ENCODE measurements around the gene RAB14.

Gene RAB14

GRCh38 chr9:121199921-121200320, 1.7 kb downstream of the RAB14 start:
- peak overlapping the region; percentile 82 for H3K9ac ChIP-seq (ENCODE audit: low read depth, low read length)
- H3K9me3 ChIP-seq (ENCODE audit: insufficient read depth, low read depth, low read length) = no peaks in the 10 kb centered on the region
- H3K36me3 ChIP-seq (ENCODE audit: insufficient read depth, low read depth, low read length) = no peaks in the 10 kb centered on the region
- peaks cover 18% of the 10 kb centered on the region for H3K4me1 ChIP-seq (ENCODE audit: insufficient read depth, low read length)
- H3K27me3 ChIP-seq (ENCODE audit: insufficient read depth, low read length) = peaks cover 4% of the 10 kb centered on the region; the same call in 1 of the 2 replicates
- peak overlapping the region; percentile 70 for H3K4me3 ChIP-seq (ENCODE audit: low read length)
- H3K27ac ChIP-seq (ENCODE audit: low read length) = no peak overlapping the region

GRCh38 chr9:121198512-121199042, 3.1 kb downstream of the RAB14 start:
- H3K27me3 ChIP-seq (ENCODE audit: insufficient read depth, low read length) = no peaks in the 10 kb centered on the region
- no peak overlapping the region for H3K4me3 ChIP-seq (ENCODE audit: low read length)
- H3K4me1 ChIP-seq (ENCODE audit: insufficient read depth, low read length) = peaks cover 21% of the 10 kb centered on the region
- H3K27ac ChIP-seq (ENCODE audit: low read length) = no peak overlapping the region
- H3K36me3 ChIP-seq (ENCODE audit: insufficient read depth, low read depth, low read length) = no peaks in the 10 kb centered on the region
- no peak overlapping the region for H3K9ac ChIP-seq (ENCODE audit: low read depth, low read length)
- H3K9me3 ChIP-seq (ENCODE audit: insufficient read depth, low read depth, low read length) = no peaks in the 10 kb centered on the region

DNA sequence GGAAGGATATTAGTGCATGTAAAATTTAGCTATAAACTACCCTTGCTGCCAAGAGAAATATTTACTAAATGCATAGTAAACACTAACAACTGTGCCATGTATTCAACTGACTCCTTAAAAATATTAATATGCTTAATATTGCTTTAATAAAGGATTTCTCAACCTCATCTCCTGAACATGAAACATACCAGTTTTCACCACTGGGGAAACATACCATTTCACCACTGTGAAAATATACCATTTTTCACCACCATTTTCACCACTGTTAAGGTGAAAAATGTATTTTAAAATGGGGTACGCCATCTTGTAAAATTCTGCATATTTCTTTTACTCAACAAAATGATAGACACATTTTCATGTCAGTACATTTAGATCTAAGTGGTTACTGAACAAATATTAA, 4.5 kb downstream of the RAB14 start:
- H3K9me3 ChIP-seq (ENCODE audit: insufficient read depth, low read depth, low read length) = no peaks in the 10 kb centered on the region
- H3K9ac ChIP-seq (ENCODE audit: low read depth, low read length) = no peak overlapping the region
- no peak overlapping the region for H3K27ac ChIP-seq (ENCODE audit: low read length)
- no peaks in the 10 kb centered on the region for H3K27me3 ChIP-seq (ENCODE audit: insufficient read depth, low read length)
- H3K36me3 ChIP-seq (ENCODE audit: insufficient read depth, low read depth, low read length) = no peaks in the 10 kb centered on the region
- H3K4me3 ChIP-seq (ENCODE audit: low read length) = no peak overlapping the region
- peaks cover 18% of the 10 kb centered on the region for H3K4me1 ChIP-seq (ENCODE audit: insufficient read depth, low read length)

DNA sequence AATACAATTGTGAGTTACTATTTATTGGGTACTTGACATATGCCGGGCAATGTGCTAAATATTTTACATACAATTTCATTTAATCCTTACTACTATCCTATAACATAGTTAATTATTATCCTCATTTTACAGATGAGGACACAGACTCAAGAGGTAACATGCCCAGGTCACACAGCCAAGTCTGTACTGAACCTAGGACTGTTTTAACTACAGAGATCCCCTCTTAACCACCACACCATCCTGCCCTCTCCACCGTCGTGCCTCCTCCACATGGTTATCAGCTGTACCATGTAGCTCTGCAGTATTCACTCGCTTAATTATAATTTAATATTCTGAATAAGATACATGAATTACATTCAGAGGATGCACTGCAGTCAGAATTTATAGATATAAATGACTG, 5.3 kb downstream of the RAB14 start:
- Histone ChIP-seq H3K9me3 (ENCODE audit: insufficient read depth, low read depth, low read length) (no peaks in the 10 kb centered on the region), H3K9ac (ENCODE audit: low read depth, low read length) (no peak overlapping the region), H3K27ac (ENCODE audit: low read length) (no peak overlapping the region), H3K4me1 (ENCODE audit: insufficient read depth, low read length) (peaks cover 17% of the 10 kb centered on the region; the same call in 1 of the 2 replicates), H3K4me3 (ENCODE audit: low read length) (no peak overlapping the region), H3K36me3 (ENCODE audit: insufficient read depth, low read depth, low read length) (no peaks in the 10 kb centered on the region), H3K27me3 (ENCODE audit: insufficient read depth, low read length) (no peaks in the 10 kb centered on the region)

DNA sequence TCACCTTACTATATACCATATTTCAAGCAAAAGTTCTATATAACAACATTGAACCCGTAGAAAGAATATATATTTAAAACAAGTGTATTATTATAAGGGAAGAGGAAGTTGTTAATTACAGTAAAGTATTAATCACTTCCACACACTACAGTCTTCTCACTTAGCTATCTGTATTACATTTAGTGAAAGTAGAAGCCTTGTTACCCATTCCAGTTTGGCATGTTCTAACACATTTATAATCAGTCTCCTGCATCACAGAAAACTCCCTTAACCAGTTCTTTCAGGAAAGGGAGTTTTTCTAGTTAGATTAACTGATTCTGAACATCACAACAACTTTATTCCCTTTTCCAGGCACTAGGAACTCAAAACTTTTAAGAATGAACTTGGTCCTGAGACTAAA, 6.9 kb downstream of the RAB14 start:
- H3K36me3 ChIP-seq (ENCODE audit: insufficient read depth, low read depth, low read length) = no peaks in the 10 kb centered on the region

GRCh38 chr9:121192959-121193640, 8.6 kb downstream of the RAB14 start:
- Histone ChIP-seq H3K9me3 (ENCODE audit: insufficient read depth, low read depth, low read length) (no peaks in the 10 kb centered on the region), H3K27ac (ENCODE audit: low read length) (no peak overlapping the region), H3K9ac (ENCODE audit: low read depth, low read length) (no peak overlapping the region), H3K36me3 (ENCODE audit: insufficient read depth, low read depth, low read length) (peaks cover 5% of the 10 kb centered on the region), H3K4me1 (ENCODE audit: insufficient read depth, low read length) (peaks cover 6% of the 10 kb centered on the region; the same call in 1 of the 2 replicates), H3K4me3 (ENCODE audit: low read length) (no peak overlapping the region), H3K27me3 (ENCODE audit: insufficient read depth, low read length) (no peaks in the 10 kb centered on the region)

More for the DNA sequence above, 6.9 kb downstream of the RAB14 start:
- Histone ChIP-seq H3K27ac (ENCODE audit: low read length) (no peak overlapping the region), H3K4me3 (ENCODE audit: low read length) (no peak overlapping the region), H3K9me3 (ENCODE audit: insufficient read depth, low read depth, low read length) (no peaks in the 10 kb centered on the region), H3K9ac (ENCODE audit: low read depth, low read length) (no peak overlapping the region), H3K27me3 (ENCODE audit: insufficient read depth, low read length) (no peaks in the 10 kb centered on the region), H3K4me1 (ENCODE audit: insufficient read depth, low read length) (peaks cover 9% of the 10 kb centered on the region; the same call in 1 of the 2 replicates)

GRCh38 chr9:121192518-121192917, 9.2 kb downstream of the RAB14 start:
- H3K9ac ChIP-seq (ENCODE audit: low read depth, low read length) = no peak overlapping the region
- H3K4me3 ChIP-seq (ENCODE audit: low read length) = no peak overlapping the region
- peaks cover 5% of the 10 kb centered on the region for H3K36me3 ChIP-seq (ENCODE audit: insufficient read depth, low read depth, low read length)
- no peak overlapping the region for H3K27ac ChIP-seq (ENCODE audit: low read length)
- no peaks in the 10 kb centered on the region for H3K9me3 ChIP-seq (ENCODE audit: insufficient read depth, low read depth, low read length)
- peaks cover 6% of the 10 kb centered on the region; the same call in 1 of the 2 replicates for H3K4me1 ChIP-seq (ENCODE audit: insufficient read depth, low read length)
- no peaks in the 10 kb centered on the region for H3K27me3 ChIP-seq (ENCODE audit: insufficient read depth, low read length)

DNA sequence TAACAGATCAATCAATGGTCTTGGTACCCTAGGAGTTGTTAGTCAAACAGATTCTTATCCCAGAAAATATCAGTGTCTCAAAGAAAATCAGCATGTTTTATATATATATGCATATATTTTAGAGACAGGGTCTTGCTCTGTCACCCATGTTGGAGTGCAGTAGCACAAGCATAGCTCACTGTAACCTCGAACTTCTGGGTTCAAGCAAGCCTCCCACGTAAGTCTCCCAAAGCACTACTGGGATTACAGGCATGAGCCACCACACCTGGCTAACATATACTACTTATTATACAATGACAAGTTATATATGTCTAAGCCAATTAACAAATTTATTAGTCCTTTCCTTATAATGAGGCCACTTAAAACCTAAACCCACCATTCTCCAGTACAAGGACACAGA, 10.4 kb downstream of the RAB14 start:
- Histone ChIP-seq H3K27ac (ENCODE audit: low read length) (no peak overlapping the region), H3K4me1 (ENCODE audit: insufficient read depth, low read length) (peaks cover 6% of the 10 kb centered on the region; the same call in 1 of the 2 replicates), H3K36me3 (ENCODE audit: insufficient read depth, low read depth, low read length) (peaks cover 11% of the 10 kb centered on the region), H3K9ac (ENCODE audit: low read depth, low read length) (no peak overlapping the region), H3K9me3 (ENCODE audit: insufficient read depth, low read depth, low read length) (no peaks in the 10 kb centered on the region), H3K4me3 (ENCODE audit: low read length) (no peak overlapping the region), H3K27me3 (ENCODE audit: insufficient read depth, low read length) (no peaks in the 10 kb centered on the region)

GRCh38 chr9:121189660-121190059, 12.0 kb downstream of the RAB14 start:
- H3K27ac ChIP-seq (ENCODE audit: low read length) = no peak overlapping the region
- H3K4me1 ChIP-seq (ENCODE audit: insufficient read depth, low read length) = 0 out of 2 replicates have a peak, but pooled peaks cover under 1% of the 10 kb centered on the region
- H3K27me3 ChIP-seq (ENCODE audit: insufficient read depth, low read length) = no peaks in the 10 kb centered on the region
- H3K9me3 ChIP-seq (ENCODE audit: insufficient read depth, low read depth, low read length) = no peaks in the 10 kb centered on the region
- peaks cover 18% of the 10 kb centered on the region for H3K36me3 ChIP-seq (ENCODE audit: insufficient read depth, low read depth, low read length)
- H3K9ac ChIP-seq (ENCODE audit: low read depth, low read length) = no peak overlapping the region
- H3K4me3 ChIP-seq (ENCODE audit: low read length) = no peak overlapping the region

GRCh38 chr9:121189006-121189405, 12.7 kb downstream of the RAB14 start:
- Histone ChIP-seq H3K9ac (ENCODE audit: low read depth, low read length) (no peak overlapping the region), H3K9me3 (ENCODE audit: insufficient read depth, low read depth, low read length) (no peaks in the 10 kb centered on the region), H3K4me3 (ENCODE audit: low read length) (no peak overlapping the region), H3K4me1 (ENCODE audit: insufficient read depth, low read length) (no peaks in the 10 kb centered on the region), H3K27me3 (ENCODE audit: insufficient read depth, low read length) (no peaks in the 10 kb centered on the region), H3K36me3 (ENCODE audit: insufficient read depth, low read depth, low read length) (peaks cover 22% of the 10 kb centered on the region), H3K27ac (ENCODE audit: low read length) (no peak overlapping the region)

GRCh38 chr9:121187636-121188305, 13.9 kb downstream of the RAB14 start:
- Histone ChIP-seq H3K27me3 (ENCODE audit: insufficient read depth, low read length) (no peaks in the 10 kb centered on the region), H3K9ac (ENCODE audit: low read depth, low read length) (no peak overlapping the region), H3K36me3 (ENCODE audit: insufficient read depth, low read depth, low read length) (peaks cover 35% of the 10 kb centered on the region), H3K4me1 (ENCODE audit: insufficient read depth, low read length) (no peaks in the 10 kb centered on the region), H3K4me3 (ENCODE audit: low read length) (no peak overlapping the region), H3K9me3 (ENCODE audit: insufficient read depth, low read depth, low read length) (no peaks in the 10 kb centered on the region), H3K27ac (ENCODE audit: low read length) (no peak overlapping the region)

All from iPS-20b (cell line).